CD4-positive, alpha-beta T cell treated with Interleukin-21 for 1 hour (primary cell): ENCODE results near the gene COL4A2.

Source experiments
- DNase-seq: peaks from one replicate; pipeline ENCODE4 v3.0.0-alpha.2; 2020

Gene COL4A2

GRCh38 chr13:110306960-110307766 is at the start of gene COL4A2, which contains the start of gene COL4A1:
Gene COL4A2 (plus strand): TSS chr13:110307284. CDS start chr13:110307904, 620 bp downstream.
Gene COL4A1 (minus strand): TSS chr13:110307157. CDS start chr13:110307027, 130 bp downstream.
- no peak for DNase-seq

DNA sequence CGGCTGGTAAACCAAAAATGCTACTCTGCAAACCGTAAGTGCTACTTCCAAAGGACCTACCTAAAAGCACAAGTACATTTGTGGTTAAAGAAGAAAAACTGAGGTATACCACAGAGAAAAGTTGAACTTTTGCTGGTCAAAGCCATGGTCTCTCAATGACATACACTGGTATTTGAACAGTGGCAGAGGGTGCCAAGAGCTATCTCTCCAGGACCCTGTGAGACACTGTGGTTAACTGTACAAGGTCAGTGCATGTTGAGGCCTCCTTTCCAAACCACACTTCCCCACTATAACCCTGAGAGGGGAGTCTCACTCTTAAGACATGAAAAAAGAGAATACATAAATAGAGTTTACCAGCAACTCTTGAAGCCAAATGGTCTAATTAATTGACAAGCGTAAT is 49.7 kb upstream of the COL4A2 start:
- no peak for DNase-seq

GRCh38 chr13:110258876-110259631 is 48.0 kb upstream of the COL4A2 start:
- no peak for DNase-seq

DNA sequence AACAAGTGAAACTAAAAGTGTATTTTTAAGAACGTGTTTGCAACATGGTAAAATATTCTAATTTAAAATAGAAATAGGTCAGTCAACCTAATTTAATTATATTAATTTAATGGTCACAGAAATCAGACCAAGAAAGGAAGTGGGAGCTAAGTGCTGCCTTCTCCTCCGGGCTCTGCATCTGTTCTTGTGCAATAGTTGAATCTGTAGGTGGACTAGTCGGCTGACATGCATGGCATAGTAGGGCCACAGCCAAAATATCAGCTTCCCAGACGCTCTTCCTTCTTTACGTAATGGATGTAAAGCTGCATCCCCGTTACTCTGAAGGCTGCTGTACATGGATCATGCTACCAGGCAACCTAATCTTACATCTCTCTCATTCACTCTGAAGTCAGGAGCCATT is 47.4 kb upstream of the COL4A2 start:
- DNase-seq: no peak

DNA sequence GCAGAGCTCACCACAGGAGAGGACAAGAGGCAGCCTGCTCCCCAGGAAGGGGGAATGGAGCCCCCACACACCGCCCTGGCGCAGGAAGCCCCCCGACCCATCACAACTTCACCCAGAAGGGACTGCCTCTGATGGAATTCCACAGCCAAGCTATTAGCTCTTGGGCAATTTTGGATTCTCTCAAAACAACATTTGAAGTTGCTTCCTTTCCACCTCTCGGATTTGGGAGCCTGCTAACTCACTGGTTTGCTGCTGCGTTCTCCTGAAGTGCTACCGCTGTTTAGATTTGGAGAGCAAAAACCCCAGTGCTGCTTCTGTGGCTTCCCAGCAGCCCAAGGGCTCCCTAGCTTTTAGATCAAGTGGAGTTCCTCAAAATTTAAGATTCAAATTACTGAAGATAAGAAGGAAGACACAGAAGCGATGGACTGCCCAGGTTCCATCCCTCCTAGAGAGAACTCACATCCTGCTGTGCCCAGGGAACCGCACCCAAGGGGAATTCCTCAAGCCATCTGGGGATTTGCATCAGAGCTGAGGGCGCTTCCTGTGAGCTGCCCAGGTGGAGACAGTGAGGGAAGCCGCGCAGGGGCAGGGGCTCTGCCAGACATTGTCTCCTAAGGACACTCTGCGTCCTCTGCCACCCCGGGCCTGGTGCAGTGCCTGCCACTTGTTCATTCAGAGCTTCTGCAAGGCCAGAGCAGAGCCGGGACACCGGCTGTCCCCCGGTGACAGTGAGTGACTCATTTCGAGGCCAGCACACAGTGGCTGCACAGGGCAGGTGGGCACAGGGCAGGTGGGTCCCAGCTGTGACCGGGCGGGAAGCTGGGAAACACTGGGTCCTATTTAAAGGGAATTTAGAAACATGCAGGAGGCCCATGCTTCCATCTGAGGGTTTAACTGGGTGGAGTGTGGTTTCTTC is 45.7 kb upstream of the COL4A2 start:
- DNase-seq: no peak

DNA sequence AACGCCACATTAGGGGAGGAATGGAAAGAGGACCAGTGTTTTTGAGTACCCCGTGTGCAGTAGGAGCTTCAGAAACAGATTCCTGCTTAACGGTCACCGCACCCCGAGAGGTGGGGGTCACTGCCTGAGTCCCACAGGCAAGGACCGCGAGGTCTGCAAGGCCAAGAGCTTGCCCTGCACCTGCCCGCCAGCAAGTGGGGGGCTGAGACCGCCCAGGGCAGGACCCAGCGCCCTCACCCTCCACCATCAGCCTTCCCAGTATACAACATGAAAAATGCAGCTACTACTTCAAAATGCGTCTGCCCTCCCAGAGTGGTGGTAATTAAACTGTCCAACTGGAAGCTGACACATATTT is 45.0 kb upstream of the COL4A2 start:
- DNase-seq: no peak

DNA sequence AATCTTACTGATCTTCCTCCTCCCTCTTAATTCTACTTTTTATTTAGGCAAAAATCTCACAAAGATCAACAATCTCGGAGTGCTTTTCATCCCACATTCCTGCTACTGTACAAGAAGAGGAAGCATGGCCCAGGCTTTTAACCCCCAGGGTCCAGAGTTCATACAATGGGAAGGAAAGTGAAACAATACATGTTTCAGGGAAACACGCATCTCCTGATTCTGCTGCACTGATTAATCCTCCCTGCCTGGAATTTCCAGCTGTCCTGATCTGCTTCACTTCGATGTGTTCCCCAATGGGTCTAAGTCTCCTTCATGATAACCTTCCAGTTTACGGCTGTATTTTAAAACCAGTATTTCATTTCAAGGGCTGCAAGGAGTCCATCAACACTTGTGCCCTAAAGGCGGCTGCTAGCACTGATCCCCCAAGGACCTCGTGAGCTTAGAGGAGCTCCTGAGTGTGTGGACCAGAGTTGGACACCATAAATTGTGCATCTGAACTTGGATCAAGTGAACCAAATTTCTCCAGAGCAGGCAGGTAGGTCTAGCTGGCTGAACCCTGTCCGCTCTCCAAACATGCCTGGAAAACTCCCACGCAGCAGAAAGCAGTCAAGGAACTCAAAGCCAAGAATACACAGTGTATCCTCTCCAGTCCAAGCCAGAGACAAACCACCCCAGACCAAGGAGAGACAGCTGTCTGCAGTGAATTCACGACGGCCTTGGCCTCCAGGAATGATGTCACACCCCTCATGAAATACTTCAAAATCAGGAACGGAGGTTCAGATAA is 44.4 kb upstream of the COL4A2 start:
- no peak for DNase-seq

DNA sequence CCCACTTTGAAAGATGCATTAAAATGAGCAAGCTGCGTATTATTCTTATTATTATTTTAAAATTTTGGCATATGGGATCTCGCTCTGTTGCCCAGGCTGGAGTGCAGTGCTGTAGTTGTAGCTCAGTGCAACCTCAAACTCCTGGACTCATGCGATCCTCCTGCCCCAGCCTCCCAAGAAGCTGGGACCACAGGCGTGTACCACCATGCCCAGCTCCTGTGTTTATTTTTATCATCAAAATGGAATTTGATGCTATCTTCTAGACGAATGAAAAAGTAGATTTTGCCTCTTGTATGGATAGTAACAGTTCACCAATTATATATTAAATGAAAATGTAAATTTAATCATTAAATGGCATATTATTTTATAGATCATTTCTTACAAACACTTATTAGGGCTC is 43.7 kb upstream of the COL4A2 start:
- DNase-seq: no peak

- DNase-seq: no peak
Observed at GRCh38 chr13:110263888-110264287, 43.2 kb upstream of the COL4A2 start.

DNA sequence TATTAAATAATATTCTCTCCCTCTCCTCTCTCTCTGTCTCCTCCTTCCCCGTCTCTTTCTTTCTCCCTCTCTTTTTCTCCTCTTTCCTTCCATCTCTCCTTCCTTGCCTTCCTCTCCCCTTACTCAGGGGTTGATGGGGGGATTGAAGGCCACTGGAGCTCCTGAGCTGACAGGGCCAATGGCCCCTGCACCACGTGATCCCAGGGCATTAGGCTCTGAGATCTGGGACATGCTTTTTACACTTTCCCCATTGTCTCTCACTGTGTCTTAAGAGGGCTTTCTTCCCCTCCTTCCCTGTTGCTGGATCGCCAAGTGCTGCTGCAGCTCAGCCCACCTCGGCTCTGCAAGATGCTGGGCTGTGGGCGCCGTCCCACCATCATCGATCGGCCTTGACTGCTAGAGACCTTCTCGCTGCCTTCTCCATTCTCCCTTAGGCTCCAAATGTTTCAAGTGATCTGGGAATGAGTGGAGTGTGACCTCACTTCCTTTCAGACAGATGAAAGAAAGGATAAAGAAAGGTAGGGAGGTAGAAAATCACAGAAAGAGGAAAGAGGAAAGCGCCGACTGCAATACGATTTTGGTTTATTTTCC is 42.3 kb upstream of the COL4A2 start:
- DNase-seq: no peak

- DNase-seq: no peak
Observed at GRCh38 chr13:110265341-110265681, 41.8 kb upstream of the COL4A2 start.

GRCh38 chr13:110265682-110266430 is 41.2 kb upstream of the COL4A2 start:
- DNase-seq: no peak

GRCh38 chr13:110266431-110266809 is 40.7 kb upstream of the COL4A2 start:
- DNase-seq: no peak

DNA sequence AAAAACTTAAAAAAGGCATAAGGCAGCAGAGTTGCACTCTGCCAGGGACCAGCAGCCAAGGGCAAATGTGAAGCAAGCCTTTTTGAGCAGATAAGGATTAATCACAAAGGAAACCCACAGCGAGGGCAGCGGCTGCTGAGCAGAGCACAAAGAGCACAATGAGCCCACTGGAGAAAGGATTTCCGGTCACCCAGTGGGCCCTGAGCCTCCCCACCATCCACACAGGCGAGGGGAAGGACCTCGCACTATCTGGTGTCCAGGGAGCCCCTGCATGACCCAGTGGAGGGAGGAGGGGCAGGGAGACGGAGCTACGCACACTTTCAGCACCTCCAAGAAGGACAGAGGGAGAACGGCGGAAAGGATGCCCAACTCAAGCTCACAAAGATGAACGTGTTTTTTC is 40.1 kb upstream of the COL4A2 start:
- DNase-seq: no peak

DNA sequence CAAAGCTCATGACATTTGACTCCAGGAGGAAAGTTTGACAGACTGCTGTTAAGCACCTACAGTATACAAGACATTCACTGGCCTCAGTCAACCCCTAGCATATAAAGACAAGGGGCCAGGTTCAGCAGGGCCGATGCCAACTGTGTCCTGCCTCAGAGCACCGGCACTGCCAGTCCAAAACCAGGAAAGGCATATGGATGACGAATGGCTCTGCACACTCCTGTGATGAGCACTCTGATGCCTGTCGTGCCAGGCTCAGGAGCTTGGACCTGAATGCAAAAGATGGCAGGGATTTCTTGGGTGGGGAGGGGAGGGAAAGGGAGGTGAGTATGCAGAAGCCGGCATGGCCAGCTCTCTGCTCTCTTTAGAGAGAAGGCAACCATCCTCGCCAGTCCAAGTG is 39.0 kb upstream of the COL4A2 start:
- no peak for DNase-seq

GRCh38 chr13:110268576-110269185 is 38.4 kb upstream of the COL4A2 start:
- DNase-seq: no peak

- no peak for DNase-seq
Observed at GRCh38 chr13:110269509-110270185, 37.4 kb upstream of the COL4A2 start.

GRCh38 chr13:110270507-110270906 is 36.6 kb upstream of the COL4A2 start:
- DNase-seq: no peak

DNA sequence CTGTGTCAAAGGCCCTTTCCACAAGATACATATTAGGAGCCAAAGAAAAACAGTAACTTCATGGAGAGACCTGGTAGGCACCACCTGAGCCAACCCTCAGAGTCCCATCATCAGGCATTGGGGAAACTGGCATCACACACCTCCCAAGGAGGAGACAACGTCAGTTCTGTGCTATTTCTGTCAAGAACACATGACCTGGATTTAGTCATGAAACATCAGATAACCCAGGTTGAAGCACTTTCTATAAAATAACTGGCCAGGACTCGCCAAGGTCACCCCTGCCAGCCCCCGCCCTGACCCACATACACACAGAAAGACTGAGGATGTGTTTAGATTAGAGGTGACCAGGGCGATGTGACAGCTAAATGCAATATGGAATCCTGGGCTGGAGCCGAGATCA is 35.8 kb upstream of the COL4A2 start:
- DNase-seq: no peak

GRCh38 chr13:110272227-110272626 is 34.9 kb upstream of the COL4A2 start:
- no peak for DNase-seq
